Epidermal melanocyte (primary cell): ENCODE measurements around the gene SNAPC5.

ENCODE experiments used
- DNase-seq: peaks from one replicate; pipeline ENCODE4 v3.0.0; 2011; ENCODE audit warnings: low spot score; ENCODE audit not compliant: insufficient read length

The SNAPC5 gene

DNA sequence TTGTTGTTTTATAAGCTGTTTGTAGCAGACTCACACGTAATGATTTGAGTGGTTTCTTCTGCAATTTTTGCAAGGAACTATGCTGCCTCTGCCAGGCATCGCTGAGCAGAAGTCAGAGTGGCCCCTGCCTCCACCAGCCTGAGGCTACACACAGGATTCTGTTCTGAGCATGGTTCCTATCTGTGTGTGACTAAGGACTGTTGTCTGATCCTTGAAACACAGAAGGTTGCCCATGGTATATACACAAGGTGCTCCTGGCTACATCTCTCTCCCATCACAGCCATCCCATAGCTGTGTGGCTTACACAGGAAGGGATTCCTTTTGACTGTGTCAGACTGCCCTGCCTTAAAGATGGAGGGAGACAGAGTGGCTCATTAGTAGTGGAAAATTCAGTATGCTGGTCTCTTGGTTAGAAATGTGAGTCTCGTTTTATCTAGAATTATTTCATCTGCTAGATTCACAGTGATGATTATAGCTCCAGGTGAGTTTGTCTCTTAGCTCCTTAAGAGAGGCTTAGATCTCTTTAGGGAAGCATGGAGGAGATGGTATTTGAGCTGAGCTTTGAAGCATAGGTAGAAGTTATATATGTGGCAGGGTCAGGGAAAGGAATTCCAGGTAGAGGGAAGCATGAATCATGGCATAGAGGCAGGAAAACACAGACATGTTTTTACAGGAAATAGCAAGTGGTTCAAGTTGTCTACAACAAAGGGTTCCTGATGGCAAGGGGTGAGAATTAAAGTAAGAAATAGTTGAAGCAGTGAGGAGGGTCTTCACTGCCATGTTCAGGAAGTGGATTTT, 37.5 kb downstream of the SNAPC5 start:
- no peak for DNase-seq

DNA sequence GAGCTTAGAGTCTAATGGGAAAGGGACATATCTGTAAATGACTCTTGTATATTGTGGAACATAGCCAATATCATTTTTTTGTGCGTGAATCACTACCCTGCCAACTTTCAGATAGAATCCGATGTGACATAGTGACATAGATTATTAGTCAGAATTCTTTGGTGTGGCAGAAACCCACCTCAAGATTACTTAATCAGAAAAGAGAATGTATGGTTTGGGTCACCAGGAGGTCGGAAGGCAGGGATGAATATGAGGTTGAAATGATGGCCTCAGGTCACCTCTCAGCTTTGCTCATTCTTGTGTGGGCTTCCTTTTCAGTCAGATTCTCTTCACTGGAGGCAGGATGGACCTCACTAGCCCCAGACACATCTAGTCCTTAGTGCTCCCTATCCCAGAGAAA, 41.4 kb downstream of the SNAPC5 start:
- no peak for DNase-seq

DNA sequence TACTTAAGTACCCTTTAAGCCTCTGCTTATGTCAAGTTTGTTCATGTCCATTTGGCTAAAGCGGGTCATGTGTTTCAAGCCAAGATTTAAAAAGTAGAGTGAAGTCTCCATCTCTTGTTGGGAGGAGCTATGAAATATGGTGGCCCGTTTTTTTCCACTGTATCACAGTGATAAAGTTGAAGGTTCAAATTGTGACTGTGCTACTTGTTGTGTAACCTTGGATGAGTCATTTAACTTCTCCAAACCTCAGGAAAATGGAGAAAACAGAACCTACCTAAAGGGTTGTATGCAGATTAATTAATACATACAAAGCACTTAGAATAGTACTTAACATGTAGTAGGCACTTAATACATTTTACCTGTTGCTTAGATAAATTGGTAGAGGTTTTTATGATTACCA, 43.4 kb downstream of the SNAPC5 start:
- no peak for DNase-seq

DNA sequence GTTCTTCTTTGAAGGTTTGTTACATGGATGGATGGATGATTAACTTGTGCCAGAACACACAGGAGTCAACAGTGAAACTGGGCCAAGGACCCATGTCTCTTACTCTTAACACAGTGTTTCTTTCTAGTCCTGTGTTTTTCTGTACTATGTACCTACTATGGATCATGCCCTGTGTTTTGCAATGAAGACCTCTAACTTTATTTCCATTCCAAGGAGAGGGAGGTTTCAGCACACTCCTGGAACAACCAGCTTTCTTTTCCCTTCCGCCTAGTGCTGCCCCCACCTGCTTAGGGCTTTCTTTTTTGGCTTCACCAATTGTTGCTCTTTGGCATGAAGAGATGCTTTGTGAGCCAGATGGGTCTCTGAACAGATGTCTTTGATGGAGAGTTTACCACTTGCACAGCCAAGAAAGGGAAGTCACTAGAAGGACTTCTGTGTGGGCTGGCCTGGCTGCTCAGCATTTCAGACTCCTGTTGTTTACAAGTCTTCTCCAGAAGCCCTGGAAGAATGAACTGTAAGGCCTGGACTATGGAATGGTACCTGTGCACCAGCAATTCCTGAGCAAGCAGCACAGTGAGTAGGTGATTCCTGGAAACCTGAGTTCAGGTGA, 44.5 kb downstream of the SNAPC5 start:
- no peak for DNase-seq

DNA sequence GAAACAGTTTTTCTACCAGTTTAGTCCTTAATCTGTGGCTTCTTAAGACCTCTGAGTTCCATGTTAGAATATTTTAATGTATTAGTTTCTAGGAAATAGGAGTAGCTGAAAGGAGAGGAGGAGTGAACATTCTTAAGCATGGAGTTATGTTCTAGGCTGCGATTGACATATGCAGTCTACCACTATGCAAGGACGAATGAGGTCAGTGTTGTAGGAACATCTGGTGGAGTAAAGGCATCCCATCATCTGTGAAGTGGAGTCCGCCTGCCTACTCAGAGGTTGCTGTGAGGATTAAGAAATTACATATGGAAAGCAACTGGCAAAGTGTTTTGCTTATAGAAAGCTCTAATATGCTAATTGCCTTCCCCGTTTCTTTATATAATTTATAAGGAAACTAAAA, 45.1 kb downstream of the SNAPC5 start:
- no peak for DNase-seq
